Liver (tissue), 9 donors: ENCODE measurements around the gene MEG3. TPM values are rescaled to one million over a fixed set of nuclear protein-coding genes. Genes with fewer than 3 reads are reported as not detected.

ENCODE experiments used
- DNase-seq: peaks from one replicate; pipeline ENCODE4 v3.0.0-alpha.2; 2017; ENCODE audit warnings: low spot score
- H3K27ac ChIP-seq, 2 donors: one replicate each; pipeline ENCODE4 v1.7.0; 2013; ENCODE audit warnings: inconsistent platforms in 2 of 2, low read length in 2 of 2, control low read depth in 1 of 2, low read depth in 1 of 2, mild to moderate bottlenecking in 1 of 2
- H3K27me3 ChIP-seq, 4 donors: one replicate each; pipeline versions ENCODE4 v1.6.1 to v1.7.0; 2013; ENCODE audit warnings: low read length in 3 of 4, inconsistent platforms in 1 of 4, mild to moderate bottlenecking in 1 of 4, moderate library complexity in 1 of 4; ENCODE audit not compliant: control insufficient read depth in 4 of 4, insufficient read depth in 4 of 4
- H3K36me3 ChIP-seq, 4 donors: one replicate each; pipeline versions ENCODE4 v1.6.1 to v1.7.0; 2013; ENCODE audit warnings: low read length in 3 of 4, mild to moderate bottlenecking in 3 of 4, low read depth in 1 of 4, moderate library complexity in 1 of 4; ENCODE audit not compliant: control insufficient read depth in 4 of 4, insufficient read depth in 3 of 4
- H3K4me1 ChIP-seq, 4 donors: one replicate each; pipeline versions ENCODE4 v1.6.1 to v1.7.0; 2013; ENCODE audit warnings: low read length in 3 of 4, mild to moderate bottlenecking in 3 of 4, moderate library complexity in 1 of 4; ENCODE audit not compliant: control insufficient read depth in 4 of 4, insufficient read depth in 4 of 4
- H3K4me3 ChIP-seq, 3 donors: one replicate each; pipeline versions ENCODE4 v1.6.1 to v1.7.0; 2013; ENCODE audit warnings: low read length in 3 of 3, control low read depth in 1 of 3, low read depth in 1 of 3, mild to moderate bottlenecking in 1 of 3
- H3K9ac ChIP-seq, 2 donors: one replicate each; pipeline ENCODE4 v1.7.0; 2013; ENCODE audit warnings: low read length in 2 of 2, mild to moderate bottlenecking in 2 of 2, moderate library complexity in 2 of 2, control low read depth in 1 of 2, low read depth in 1 of 2
- H3K9me3 ChIP-seq, 4 donors: one replicate each; pipeline versions ENCODE4 v1.6.1 to v1.7.0; 2013; ENCODE audit warnings: low read length in 3 of 4; ENCODE audit not compliant: control insufficient read depth in 4 of 4
- ATF3 ChIP-seq: IDR thresholded peaks from 2 replicates; pipeline ENCODE4 v1.6.1; 2016; ENCODE audit warnings: antibody characterized with exemption
- CTCF ChIP-seq: fragments of 150-350 bp; IDR thresholded peaks from 2 replicates; pipeline ENCODE4 v1.5.1; 2017; ENCODE audit warnings: improper control_type of control experiment, low read depth, low read length; ENCODE audit not compliant: missing input control
- EGR1 ChIP-seq, 2 donors: IDR thresholded peaks; 2 replicates each; pipeline ENCODE4 v1.6.1; 2016 to 2018; ENCODE audit warnings: antibody characterized with exemption in 2 of 2, low read depth in 2 of 2
- FOXA1 ChIP-seq: IDR thresholded peaks from 2 replicates; pipeline ENCODE4 v1.6.1; 2016; ENCODE audit warnings: antibody characterized with exemption
- FOXA2 ChIP-seq: IDR thresholded peaks from 2 replicates; pipeline ENCODE4 v1.6.1; 2016; ENCODE audit warnings: antibody characterized with exemption
- GABPA ChIP-seq, 2 donors: IDR thresholded peaks in 1 of 2; conservative IDR thresholded peaks in 1 of 2; 2 replicates each; pipeline ENCODE4 v1.6.1; 2016; ENCODE audit warnings: antibody characterized with exemption in 2 of 2, mild to moderate bottlenecking in 1 of 2, moderate library complexity in 1 of 2
- HNF4A ChIP-seq, 2 donors: conservative IDR thresholded peaks; 2 replicates each; pipeline ENCODE4 v1.6.1; 2016; ENCODE audit warnings: antibody characterized with exemption in 2 of 2, mild to moderate bottlenecking in 2 of 2
- HNF4G ChIP-seq: IDR thresholded peaks from 2 replicates; pipeline ENCODE4 v1.6.1; 2016; ENCODE audit warnings: antibody characterized with exemption
- JUND ChIP-seq, 2 donors: IDR thresholded peaks; 2 replicates each; pipeline ENCODE4 v1.6.1; 2016; ENCODE audit warnings: antibody characterized with exemption in 2 of 2
- MAX ChIP-seq: IDR thresholded peaks from 2 replicates; pipeline ENCODE4 v1.6.1; 2016; ENCODE audit warnings: antibody characterized with exemption
- NR2F2 ChIP-seq: IDR thresholded peaks from 2 replicates; pipeline ENCODE4 v1.6.1; 2016; ENCODE audit warnings: antibody characterized with exemption
- RAD21 ChIP-seq, 2 donors: IDR thresholded peaks; 2 replicates each; pipeline ENCODE4 v1.6.1; 2016; ENCODE audit warnings: antibody characterized with exemption in 2 of 2, mild to moderate bottlenecking in 2 of 2
- RXRA ChIP-seq, 2 donors: IDR thresholded peaks; 2 replicates each; pipeline ENCODE4 v1.6.1; 2017 to 2018; ENCODE audit warnings: antibody characterized with exemption in 2 of 2, mild to moderate bottlenecking in 1 of 2
- SP1 ChIP-seq: IDR thresholded peaks from 2 replicates; pipeline ENCODE4 v1.6.1; 2018; ENCODE audit warnings: antibody characterized with exemption, mild to moderate bottlenecking
- TAF1 ChIP-seq: conservative IDR thresholded peaks from 2 replicates; pipeline ENCODE4 v1.6.1; 2016; ENCODE audit warnings: antibody characterized with exemption, mild to moderate bottlenecking
- YY1 ChIP-seq: IDR thresholded peaks from 2 replicates; pipeline ENCODE4 v1.6.1; 2016; ENCODE audit warnings: antibody characterized with exemption, mild to moderate bottlenecking
- ZBTB33 ChIP-seq: IDR thresholded peaks from 2 replicates; pipeline ENCODE4 v1.6.1; 2016; ENCODE audit warnings: antibody characterized with exemption
- WGBS: extraction: QIAGEN DNeasy Blood & Tissue Kit; methylation state at CpG from one replicate; pipeline ENCODE4 v1.1.7; 2013; 5-methylcytosine and 5-hydroxymethylcytosine counted together
- polyA plus RNA-seq, 2 donors: library from polyadenylated mRNA; stranded (reverse) in 1 of 2; unstranded in 1 of 2; fragments of 200-250 nt in 1 of 2; fragments of >200 nt in 1 of 2; fragmentation: Nextera tagmentation in 1 of 2; extraction: Ambion mirVana in 1 of 2; gene quantifications; one replicate each; pipeline versions ENCODE4 v1.2.1 to v1.2.3, GENCODE V29; 2013 to 2015
- total RNA-seq, 2 donors: library from RNA; depleted of rRNA; stranded (reverse); fragments of >200 nt; gene quantifications; one replicate each; pipeline ENCODE4 v1.2.3, GENCODE V29; 2014
- TF ChIP-seq, protein P1 (sequence below): IDR thresholded peaks from 2 replicates; pipeline ENCODE4 v1.6.1; 2016; ENCODE audit warnings: antibody characterized with exemption, mild to moderate bottlenecking
- donor health status: healthy.
- donor health status: healthy.
- donor health status: healthy.
- donor health status: healthy.
- donor health status: healthy.

Gene MEG3
- total and polyA plus RNA-seq, 4 donors = 12.3 to 485 (median 23.1) TPM

- Histone ChIP-seq H3K9ac (no peak overlapping the region), H3K9me3 (peaks cover 0 to 5% (median 3%) of the 10 kb centered on the region in 4 donors), H3K27ac (no peak overlapping the region), H3K27me3 (no peaks in the 10 kb centered on the region), H3K4me1 (no peaks in the 10 kb centered on the region), H3K4me3 (no peak overlapping the region), H3K36me3 (no peaks in the 10 kb centered on the region)
- TF ChIP-seq HNF4A (conservative IDR thresholded peaks at IDR 0.05) (no peak), ZBTB33 (no peak), YY1 (no peak), JUND (IDR thresholded peaks at IDR 0.05) (no peak), RXRA (IDR thresholded peaks at IDR 0.05) (no peak), ATF3 (no peak), MAX (no peak), HNF4G (no peak), RAD21 (IDR thresholded peaks at IDR 0.05) (no peak), SP1 (no peak), EGR1 (IDR thresholded peaks at IDR 0.05; ENCODE audit: low read depth in 2 of 2) (no peak), FOXA2 (no peak), NR2F2 (no peak), FOXA1 (no peak), GABPA (IDR thresholded peaks at IDR 0.05 in 1 of 2, conservative IDR thresholded peaks at IDR 0.05 in 1 of 2) (no peak), CTCF (no peak), TAF1 (no peak)
- TF ChIP-seq, protein P1, sequence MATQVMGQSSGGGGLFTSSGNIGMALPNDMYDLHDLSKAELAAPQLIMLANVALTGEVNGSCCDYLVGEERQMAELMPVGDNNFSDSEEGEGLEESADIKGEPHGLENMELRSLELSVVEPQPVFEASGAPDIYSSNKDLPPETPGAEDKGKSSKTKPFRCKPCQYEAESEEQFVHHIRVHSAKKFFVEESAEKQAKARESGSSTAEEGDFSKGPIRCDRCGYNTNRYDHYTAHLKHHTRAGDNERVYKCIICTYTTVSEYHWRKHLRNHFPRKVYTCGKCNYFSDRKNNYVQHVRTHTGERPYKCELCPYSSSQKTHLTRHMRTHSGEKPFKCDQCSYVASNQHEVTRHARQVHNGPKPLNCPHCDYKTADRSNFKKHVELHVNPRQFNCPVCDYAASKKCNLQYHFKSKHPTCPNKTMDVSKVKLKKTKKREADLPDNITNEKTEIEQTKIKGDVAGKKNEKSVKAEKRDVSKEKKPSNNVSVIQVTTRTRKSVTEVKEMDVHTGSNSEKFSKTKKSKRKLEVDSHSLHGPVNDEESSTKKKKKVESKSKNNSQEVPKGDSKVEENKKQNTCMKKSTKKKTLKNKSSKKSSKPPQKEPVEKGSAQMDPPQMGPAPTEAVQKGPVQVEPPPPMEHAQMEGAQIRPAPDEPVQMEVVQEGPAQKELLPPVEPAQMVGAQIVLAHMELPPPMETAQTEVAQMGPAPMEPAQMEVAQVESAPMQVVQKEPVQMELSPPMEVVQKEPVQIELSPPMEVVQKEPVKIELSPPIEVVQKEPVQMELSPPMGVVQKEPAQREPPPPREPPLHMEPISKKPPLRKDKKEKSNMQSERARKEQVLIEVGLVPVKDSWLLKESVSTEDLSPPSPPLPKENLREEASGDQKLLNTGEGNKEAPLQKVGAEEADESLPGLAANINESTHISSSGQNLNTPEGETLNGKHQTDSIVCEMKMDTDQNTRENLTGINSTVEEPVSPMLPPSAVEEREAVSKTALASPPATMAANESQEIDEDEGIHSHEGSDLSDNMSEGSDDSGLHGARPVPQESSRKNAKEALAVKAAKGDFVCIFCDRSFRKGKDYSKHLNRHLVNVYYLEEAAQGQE = no peak
- 80% methylated on average over 11 of the region's 11 CpGs for WGBS
- no peak for DNase-seq
Measured at GRCh38 chr14:100878271-100879146, 52.6 kb downstream of the MEG3 start.
